ENCODE results near the gene RBM26.
"Not testable (repeated sequence)": the region's sequence is repeated elsewhere in the genome, so short reads cannot be mapped to it uniquely, and the experiment has no call there.

RBM26 gene

GRCh38 chr13:79352107-79352506 lies 53.9 kb downstream of the RBM26 start:
- in situ Hi-C loops (cut with MboI; ENCODE audit: low pct_unique_long_range_greater_than_20kb, low sequenced_read_pairs) = no loop called here
- no peak for DNase-seq

- DNase-seq; in situ Hi-C loops (cut with MboI; ENCODE audit: low pct_unique_long_range_greater_than_20kb, low sequenced_read_pairs): not testable (repeated sequence)
Observed at GRCh38 chr13:79349608-79350007, 56.4 kb downstream of the RBM26 start.

GRCh38 chr13:79349011-79349410 lies 57.0 kb downstream of the RBM26 start:
- in situ Hi-C loops (cut with MboI; ENCODE audit: low pct_unique_long_range_greater_than_20kb, low sequenced_read_pairs) = no loop called here
- no peak for DNase-seq

- in situ Hi-C loops (cut with MboI; ENCODE audit: low pct_unique_long_range_greater_than_20kb, low sequenced_read_pairs) = no loop called here
- no peak for DNase-seq
Observed at GRCh38 chr13:79346300-79346914, 59.6 kb downstream of the RBM26 start.

GRCh38 chr13:79341202-79341601 lies 64.9 kb downstream of the RBM26 start:
- in situ Hi-C loops (cut with MboI; ENCODE audit: low pct_unique_long_range_greater_than_20kb, low sequenced_read_pairs) = no loop called here
- DNase-seq = no peak

GRCh38 chr13:79340490-79340889 lies 65.6 kb downstream of the RBM26 start:
- in situ Hi-C loops (cut with MboI; ENCODE audit: low pct_unique_long_range_greater_than_20kb, low sequenced_read_pairs) = no loop called here
- DNase-seq = no peak

- DNase-seq = no peak
- in situ Hi-C loops (cut with MboI; ENCODE audit: low pct_unique_long_range_greater_than_20kb, low sequenced_read_pairs) = no loop called here
Observed at GRCh38 chr13:79338343-79338742, 67.7 kb downstream of the RBM26 start.

GRCh38 chr13:79336966-79337365 lies 69.1 kb downstream of the RBM26 start:
- in situ Hi-C loops (cut with MboI; ENCODE audit: low pct_unique_long_range_greater_than_20kb, low sequenced_read_pairs) = no loop called here

GRCh38 chr13:79328510-79328909 lies 77.5 kb downstream of the RBM26 start:
- in situ Hi-C loops (cut with MboI; ENCODE audit: low pct_unique_long_range_greater_than_20kb, low sequenced_read_pairs) = no loop called here
- DNase-seq = no peak

More at GRCh38 chr13:79336966-79337365, 69.1 kb downstream of the RBM26 start:
- DNase-seq = peak; percentile 1

- in situ Hi-C loops (cut with MboI; ENCODE audit: low pct_unique_long_range_greater_than_20kb, low sequenced_read_pairs) = no loop called here
- DNase-seq = no peak
Observed at GRCh38 chr13:79320433-79320832, 85.6 kb downstream of the RBM26 start.

- DNase-seq = no peak
- in situ Hi-C loops (cut with MboI; ENCODE audit: low pct_unique_long_range_greater_than_20kb, low sequenced_read_pairs) = no loop called here
Observed at GRCh38 chr13:79318664-79319063, 87.4 kb downstream of the RBM26 start.

GRCh38 chr13:79317856-79318255 lies 88.2 kb downstream of the RBM26 start:
- no peak for DNase-seq
- in situ Hi-C loops (cut with MboI; ENCODE audit: low pct_unique_long_range_greater_than_20kb, low sequenced_read_pairs) = no loop called here

- in situ Hi-C loops (cut with MboI; ENCODE audit: low pct_unique_long_range_greater_than_20kb, low sequenced_read_pairs) = no loop called here
- no peak for DNase-seq
Observed at GRCh38 chr13:79314652-79315051, 91.4 kb downstream of the RBM26 start.

- in situ Hi-C loops (cut with MboI; ENCODE audit: low pct_unique_long_range_greater_than_20kb, low sequenced_read_pairs) = no loop called here
Observed at GRCh38 chr13:79312340-79312855, 93.7 kb downstream of the RBM26 start.

GRCh38 chr13:79311386-79311785 lies 94.7 kb downstream of the RBM26 start:
- in situ Hi-C loops (cut with MboI; ENCODE audit: low pct_unique_long_range_greater_than_20kb, low sequenced_read_pairs) = no loop called here
- DNase-seq = no peak

More at GRCh38 chr13:79312340-79312855, 93.7 kb downstream of the RBM26 start:
- DNase-seq = no peak

GRCh38 chr13:79309690-79310089 lies 96.4 kb downstream of the RBM26 start:
- in situ Hi-C loops (cut with MboI; ENCODE audit: low pct_unique_long_range_greater_than_20kb, low sequenced_read_pairs) = no loop called here

GRCh38 chr13:79307866-79308298 lies 98.2 kb downstream of the RBM26 start:
- peak; percentile 6 for DNase-seq
- in situ Hi-C loops (cut with MboI; ENCODE audit: low pct_unique_long_range_greater_than_20kb, low sequenced_read_pairs) = no loop called here

More at GRCh38 chr13:79309690-79310089, 96.4 kb downstream of the RBM26 start:
- no peak for DNase-seq

- no peak for DNase-seq
- in situ Hi-C loops (cut with MboI; ENCODE audit: low pct_unique_long_range_greater_than_20kb, low sequenced_read_pairs) = no loop called here
Observed at GRCh38 chr13:79307433-79307861, 98.6 kb downstream of the RBM26 start.

- DNase-seq = no peak
- in situ Hi-C loops (cut with MboI; ENCODE audit: low pct_unique_long_range_greater_than_20kb, low sequenced_read_pairs) = no loop called here
Observed at GRCh38 chr13:79306650-79307049, 99.4 kb downstream of the RBM26 start.

- in situ Hi-C loops (cut with MboI; ENCODE audit: low pct_unique_long_range_greater_than_20kb, low sequenced_read_pairs) = no loop called here
- no peak for DNase-seq
Observed at GRCh38 chr13:79297128-79297527, 108.9 kb downstream of the RBM26 start.

Measured in KBM-7 (cell line).